HL-60 (cell line): ENCODE data around the gene DAGLA.
A peak's percentile ranks its signal among the peaks of the same experiment; 100 is the strongest.

Experiments used
- GABPA ChIP-seq: IDR thresholded peaks from 2 replicates; pipeline ENCODE4 v1.6.1; 2012; ENCODE audit warnings: low read depth
- POLR2AphosphoS5 ChIP-seq: IDR thresholded peaks from 2 replicates; pipeline ENCODE4 v1.6.1; 2012; ENCODE audit warnings: low read depth
- TF ChIP-seq, protein P1 (sequence below): IDR thresholded peaks from one replicate; pipeline ENCODE4 v1.5.1; 2011; ENCODE audit warnings: low read length, control low read depth, inconsistent platforms; ENCODE audit not compliant: insufficient read depth

DNA sequence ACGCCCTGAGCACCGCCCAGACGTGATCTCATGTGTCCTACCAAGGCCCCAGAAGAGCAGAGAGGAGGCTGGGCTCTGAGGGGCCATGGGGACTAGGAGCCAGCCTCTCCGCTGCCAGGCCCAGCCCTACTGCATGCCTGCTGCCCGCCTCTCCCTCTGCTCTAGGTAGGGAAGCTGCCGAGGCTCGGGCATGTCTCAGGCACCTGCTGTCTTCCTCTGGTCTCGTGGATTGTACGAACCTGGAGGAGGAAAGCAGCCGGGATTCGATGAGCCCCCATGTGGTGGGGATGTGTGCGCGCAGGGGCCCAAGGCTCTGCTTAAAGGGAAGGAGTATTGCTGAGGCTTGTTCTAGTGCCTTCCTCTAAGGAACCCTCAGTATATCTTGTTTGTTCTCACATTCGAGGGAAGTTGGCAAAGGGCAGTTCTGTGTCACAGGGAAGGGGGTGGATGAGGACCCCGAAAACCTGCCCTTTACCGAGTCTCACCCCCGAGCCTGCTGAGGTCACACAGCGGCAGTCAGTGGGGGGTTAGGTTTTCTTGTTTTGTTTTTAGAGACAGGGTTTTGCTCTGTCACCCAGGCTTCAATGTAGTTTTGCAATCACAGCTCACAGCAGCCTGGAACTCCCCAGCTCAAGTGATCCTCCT lies 21.2 kb downstream of the DAGLA start:
- TF ChIP-seq, protein P1, sequence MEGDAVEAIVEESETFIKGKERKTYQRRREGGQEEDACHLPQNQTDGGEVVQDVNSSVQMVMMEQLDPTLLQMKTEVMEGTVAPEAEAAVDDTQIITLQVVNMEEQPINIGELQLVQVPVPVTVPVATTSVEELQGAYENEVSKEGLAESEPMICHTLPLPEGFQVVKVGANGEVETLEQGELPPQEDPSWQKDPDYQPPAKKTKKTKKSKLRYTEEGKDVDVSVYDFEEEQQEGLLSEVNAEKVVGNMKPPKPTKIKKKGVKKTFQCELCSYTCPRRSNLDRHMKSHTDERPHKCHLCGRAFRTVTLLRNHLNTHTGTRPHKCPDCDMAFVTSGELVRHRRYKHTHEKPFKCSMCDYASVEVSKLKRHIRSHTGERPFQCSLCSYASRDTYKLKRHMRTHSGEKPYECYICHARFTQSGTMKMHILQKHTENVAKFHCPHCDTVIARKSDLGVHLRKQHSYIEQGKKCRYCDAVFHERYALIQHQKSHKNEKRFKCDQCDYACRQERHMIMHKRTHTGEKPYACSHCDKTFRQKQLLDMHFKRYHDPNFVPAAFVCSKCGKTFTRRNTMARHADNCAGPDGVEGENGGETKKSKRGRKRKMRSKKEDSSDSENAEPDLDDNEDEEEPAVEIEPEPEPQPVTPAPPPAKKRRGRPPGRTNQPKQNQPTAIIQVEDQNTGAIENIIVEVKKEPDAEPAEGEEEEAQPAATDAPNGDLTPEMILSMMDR, result peak; percentile 19
- TF ChIP-seq POLR2AphosphoS5 (no peak), GABPA (no peak)
